Measurements from ENCODE around the gene TRIM9.

The TRIM9 gene

DNA sequence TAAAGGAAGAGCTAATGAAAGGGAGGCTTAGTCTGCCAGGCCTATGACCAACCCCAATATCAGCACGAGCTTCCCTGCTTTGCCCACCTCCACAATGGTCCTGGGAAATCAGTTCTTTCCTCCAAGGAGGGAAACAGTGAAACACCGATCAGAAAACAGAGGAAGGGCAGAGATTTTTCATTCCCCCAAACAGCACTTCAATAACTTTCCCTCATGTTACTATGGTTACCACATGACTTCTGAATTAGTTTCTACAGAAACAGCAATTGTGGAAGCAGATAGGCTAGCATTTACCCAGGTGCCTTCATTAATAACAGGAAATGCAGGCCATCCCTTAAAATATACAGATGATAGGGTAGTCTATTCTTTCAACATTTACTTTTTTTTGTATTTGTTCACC lies 35.9 kb downstream of the TRIM9 start:
- Histone ChIP-seq H3K36me3 (ENCODE audit: control insufficient read depth in 2 of 2, insufficient read depth in 2 of 2, low read length in 2 of 2) (no peaks in the 10 kb centered on the region), H3K4me1 (ENCODE audit: control insufficient read depth, insufficient read depth, low read length) (no peaks in the 10 kb centered on the region), H3K27me3 (ENCODE audit: control insufficient read depth in 1 of 2, insufficient read depth in 2 of 2, low read length in 2 of 2) (no peaks in the 10 kb centered on the region), H3K9me3 (ENCODE audit: control insufficient read depth in 2 of 2, low read length in 2 of 2) (no peaks in the 10 kb centered on the region), H3K4me3 (ENCODE audit: low read length in 2 of 2) (no peak overlapping the region), H3K9ac (ENCODE audit: low read length in 2 of 2) (no peak overlapping the region), H3K27ac (ENCODE audit: low read length) (no peak overlapping the region)

DNA sequence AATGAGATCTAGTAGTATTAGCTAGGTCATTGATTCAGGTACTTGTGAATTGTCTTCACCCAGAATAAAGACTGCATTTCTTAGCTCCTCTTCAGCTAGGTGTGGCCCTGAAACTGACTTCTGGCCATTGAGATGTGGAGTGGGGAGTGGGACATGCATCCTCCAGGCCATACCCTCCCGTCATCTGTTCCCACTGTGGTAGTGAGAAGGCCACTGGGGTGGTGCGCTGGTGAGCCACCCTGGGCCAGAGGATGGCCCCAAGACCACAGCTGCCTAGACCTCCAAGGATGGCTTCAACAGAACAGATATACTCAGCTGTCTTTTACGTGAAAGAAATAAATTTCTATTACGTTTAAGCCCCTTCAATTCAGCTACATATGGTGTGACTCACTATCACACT lies 36.5 kb downstream of the TRIM9 start:
- no peak overlapping the region for H3K9ac ChIP-seq (ENCODE audit: low read length in 2 of 2)
- no peaks in the 10 kb centered on the region for H3K9me3 ChIP-seq (ENCODE audit: control insufficient read depth in 2 of 2, low read length in 2 of 2)
- H3K4me3 ChIP-seq (ENCODE audit: low read length in 2 of 2): no peak overlapping the region
- no peak overlapping the region for H3K27ac ChIP-seq (ENCODE audit: low read length)
- no peaks in the 10 kb centered on the region for H3K4me1 ChIP-seq (ENCODE audit: control insufficient read depth, insufficient read depth, low read length)
- no peaks in the 10 kb centered on the region for H3K27me3 ChIP-seq (ENCODE audit: control insufficient read depth in 1 of 2, insufficient read depth in 2 of 2, low read length in 2 of 2)
- no peaks in the 10 kb centered on the region for H3K36me3 ChIP-seq (ENCODE audit: control insufficient read depth in 2 of 2, insufficient read depth in 2 of 2, low read length in 2 of 2)

DNA sequence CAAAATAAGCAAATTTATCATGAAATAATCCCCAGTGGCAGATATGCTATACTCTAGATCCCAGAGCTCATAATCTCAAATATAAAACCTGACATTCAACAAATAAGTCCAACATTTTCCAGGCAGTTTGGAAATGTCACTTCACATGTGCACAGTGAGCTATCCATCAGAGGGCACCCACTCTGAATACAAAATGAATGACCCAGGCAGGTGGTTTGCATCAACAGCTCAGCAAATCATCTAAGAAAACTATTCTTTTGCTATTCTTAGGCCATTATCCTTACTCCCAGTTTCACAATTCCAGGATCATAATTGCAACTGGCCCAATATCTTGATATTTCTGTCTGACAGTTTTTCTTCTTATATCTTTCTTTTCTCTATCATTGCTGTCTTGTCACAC lies 38.5 kb downstream of the TRIM9 start:
- Histone ChIP-seq H3K9me3 (ENCODE audit: control insufficient read depth in 2 of 2, low read length in 2 of 2) (no peaks in the 10 kb centered on the region), H3K4me1 (ENCODE audit: control insufficient read depth, insufficient read depth, low read length) (no peaks in the 10 kb centered on the region), H3K4me3 (ENCODE audit: low read length in 2 of 2) (no peak overlapping the region), H3K27me3 (ENCODE audit: control insufficient read depth in 1 of 2, insufficient read depth in 2 of 2, low read length in 2 of 2) (no peaks in the 10 kb centered on the region), H3K36me3 (ENCODE audit: control insufficient read depth in 2 of 2, insufficient read depth in 2 of 2, low read length in 2 of 2) (no peaks in the 10 kb centered on the region), H3K27ac (ENCODE audit: low read length) (no peak overlapping the region), H3K9ac (ENCODE audit: low read length in 2 of 2) (no peak overlapping the region)

DNA sequence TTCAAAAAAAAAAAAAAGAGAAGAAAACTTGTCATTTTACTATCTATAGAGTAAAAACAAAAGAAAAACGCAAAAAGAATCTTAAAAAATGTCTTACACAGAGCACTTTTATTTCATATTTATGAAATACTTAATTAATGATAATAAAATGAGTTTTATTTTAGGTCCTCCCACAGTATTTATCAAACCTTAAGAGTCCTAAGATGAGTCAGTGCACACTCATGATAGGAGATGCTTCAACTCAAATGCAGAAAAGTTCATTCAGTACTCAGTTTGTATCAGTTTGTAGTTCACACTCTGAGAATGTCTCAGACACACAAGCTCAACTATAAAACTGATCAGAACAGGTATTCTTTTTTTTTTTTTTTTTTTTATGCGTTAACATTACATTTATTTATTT lies 41.7 kb downstream of the TRIM9 start:
- no peak overlapping the region for H3K4me3 ChIP-seq (ENCODE audit: low read length in 2 of 2)

DNA sequence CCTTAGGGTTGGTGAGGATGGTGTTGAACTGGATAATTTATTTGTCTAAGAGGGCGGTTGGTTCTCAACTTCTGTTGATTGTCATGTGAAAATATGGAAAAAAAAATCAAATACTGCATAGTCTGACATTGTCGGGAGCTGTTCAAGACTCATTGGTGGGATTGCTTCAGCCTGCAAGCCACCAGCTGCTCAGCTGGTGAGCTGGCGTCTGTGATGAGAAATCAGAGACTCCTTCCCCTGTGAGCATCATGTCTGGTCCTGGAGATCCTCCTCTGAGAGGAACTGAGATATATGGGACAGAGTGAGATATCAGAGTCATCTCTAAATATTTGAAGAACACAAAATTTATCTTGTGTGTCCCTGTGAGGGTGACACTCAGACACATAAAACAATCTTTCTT lies 49.9 kb downstream of the TRIM9 start:
- H3K4me1 ChIP-seq (ENCODE audit: control insufficient read depth, insufficient read depth, low read length): no peaks in the 10 kb centered on the region
- no peak overlapping the region for H3K27ac ChIP-seq (ENCODE audit: low read length)
- no peak overlapping the region for H3K4me3 ChIP-seq (ENCODE audit: low read length in 2 of 2)
- no peaks in the 10 kb centered on the region for H3K27me3 ChIP-seq (ENCODE audit: control insufficient read depth in 1 of 2, insufficient read depth in 2 of 2, low read length in 2 of 2)
- H3K36me3 ChIP-seq (ENCODE audit: control insufficient read depth in 2 of 2, insufficient read depth in 2 of 2, low read length in 2 of 2): no peaks in the 10 kb centered on the region
- no peaks in the 10 kb centered on the region for H3K9me3 ChIP-seq (ENCODE audit: control insufficient read depth in 2 of 2, low read length in 2 of 2)
- no peak overlapping the region for H3K9ac ChIP-seq (ENCODE audit: low read length in 2 of 2)

More for the DNA sequence above, 41.7 kb downstream of the TRIM9 start:
- no peaks in the 10 kb centered on the region for H3K36me3 ChIP-seq (ENCODE audit: control insufficient read depth in 2 of 2, insufficient read depth in 2 of 2, low read length in 2 of 2)
- no peaks in the 10 kb centered on the region for H3K4me1 ChIP-seq (ENCODE audit: control insufficient read depth, insufficient read depth, low read length)
- H3K9ac ChIP-seq (ENCODE audit: low read length in 2 of 2): no peak overlapping the region
- no peaks in the 10 kb centered on the region for H3K27me3 ChIP-seq (ENCODE audit: control insufficient read depth in 1 of 2, insufficient read depth in 2 of 2, low read length in 2 of 2)
- H3K27ac ChIP-seq (ENCODE audit: low read length): no peak overlapping the region
- H3K9me3 ChIP-seq (ENCODE audit: control insufficient read depth in 2 of 2, low read length in 2 of 2): no peaks in the 10 kb centered on the region

DNA sequence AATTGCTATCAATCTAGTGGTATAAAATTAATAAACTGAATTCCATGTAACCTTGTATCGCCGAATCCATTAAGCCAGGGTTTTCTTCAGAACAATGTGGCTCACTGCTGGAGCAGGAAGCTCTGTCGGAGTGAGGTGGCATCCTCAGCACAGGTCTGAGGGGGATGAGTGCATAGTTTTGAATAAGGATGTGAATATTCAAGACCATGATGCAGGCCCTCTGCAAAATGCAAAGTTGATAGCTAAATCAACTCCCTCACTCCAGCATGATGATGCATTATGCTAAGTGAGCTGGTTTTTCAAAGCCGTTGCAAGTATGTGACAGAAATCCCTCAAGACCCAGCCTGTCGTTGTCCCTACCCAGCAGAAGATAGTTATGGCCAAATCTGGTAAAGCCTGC lies 53.0 kb downstream of the TRIM9 start:
- Histone ChIP-seq H3K36me3 (ENCODE audit: control insufficient read depth in 2 of 2, insufficient read depth in 2 of 2, low read length in 2 of 2) (no peaks in the 10 kb centered on the region), H3K4me3 (ENCODE audit: low read length in 2 of 2) (no peak overlapping the region), H3K27me3 (ENCODE audit: control insufficient read depth in 1 of 2, insufficient read depth in 2 of 2, low read length in 2 of 2) (no peaks in the 10 kb centered on the region)

DNA sequence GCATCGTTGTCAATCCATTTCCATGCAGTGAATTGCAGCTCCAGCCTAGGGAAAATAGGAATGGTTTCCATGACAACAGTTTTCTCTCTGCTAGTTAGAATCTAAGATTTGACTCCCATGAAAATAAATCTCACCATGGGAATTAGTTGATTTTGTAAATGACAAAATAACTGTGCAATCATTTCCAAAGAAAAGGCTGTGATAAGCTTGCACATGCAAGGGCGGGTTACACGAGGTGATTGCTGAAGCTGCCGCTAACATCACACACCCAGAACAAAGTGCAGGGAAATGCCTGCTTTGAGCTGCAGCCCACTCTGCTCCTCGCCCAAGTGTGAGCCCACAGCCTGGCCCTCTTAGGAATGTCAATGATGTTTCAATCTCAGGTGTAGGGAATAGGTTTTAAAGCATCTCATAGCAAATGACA lies 53.8 kb downstream of the TRIM9 start:
- Histone ChIP-seq H3K4me1 (ENCODE audit: control insufficient read depth, insufficient read depth, low read length) (no peaks in the 10 kb centered on the region), H3K27ac (ENCODE audit: low read length) (no peak overlapping the region), H3K9ac (ENCODE audit: low read length in 2 of 2) (no peak overlapping the region), H3K4me3 (ENCODE audit: low read length in 2 of 2) (no peak overlapping the region), H3K36me3 (ENCODE audit: control insufficient read depth in 2 of 2, insufficient read depth in 2 of 2, low read length in 2 of 2) (no peaks in the 10 kb centered on the region), H3K9me3 (ENCODE audit: control insufficient read depth in 2 of 2, low read length in 2 of 2) (no peaks in the 10 kb centered on the region), H3K27me3 (ENCODE audit: control insufficient read depth in 1 of 2, insufficient read depth in 2 of 2, low read length in 2 of 2) (no peaks in the 10 kb centered on the region)

More for the DNA sequence above, 53.0 kb downstream of the TRIM9 start:
- Histone ChIP-seq H3K4me1 (ENCODE audit: control insufficient read depth, insufficient read depth, low read length) (no peaks in the 10 kb centered on the region), H3K9me3 (ENCODE audit: control insufficient read depth in 2 of 2, low read length in 2 of 2) (no peaks in the 10 kb centered on the region), H3K9ac (ENCODE audit: low read length in 2 of 2) (no peak overlapping the region), H3K27ac (ENCODE audit: low read length) (no peak overlapping the region)

DNA sequence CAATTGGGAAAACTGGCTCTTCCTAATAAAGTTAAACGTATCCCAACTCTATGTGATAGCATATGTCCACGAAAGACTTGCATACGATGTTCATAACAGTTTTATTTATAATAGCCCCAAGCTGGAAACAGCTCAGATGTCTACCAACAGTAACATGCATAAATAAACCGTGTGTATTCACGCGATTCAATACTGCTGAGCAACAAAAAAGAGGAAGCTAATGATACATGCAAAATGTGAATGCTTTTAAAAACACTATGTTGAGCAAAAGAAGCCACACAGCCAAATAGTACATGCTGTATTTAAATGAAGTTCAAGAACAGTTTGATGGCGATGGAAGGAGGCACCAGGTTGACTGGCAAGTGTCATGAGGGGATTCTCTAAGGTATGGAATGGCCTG lies 55.7 kb downstream of the TRIM9 start:
- no peak overlapping the region for H3K27ac ChIP-seq (ENCODE audit: low read length)

DNA sequence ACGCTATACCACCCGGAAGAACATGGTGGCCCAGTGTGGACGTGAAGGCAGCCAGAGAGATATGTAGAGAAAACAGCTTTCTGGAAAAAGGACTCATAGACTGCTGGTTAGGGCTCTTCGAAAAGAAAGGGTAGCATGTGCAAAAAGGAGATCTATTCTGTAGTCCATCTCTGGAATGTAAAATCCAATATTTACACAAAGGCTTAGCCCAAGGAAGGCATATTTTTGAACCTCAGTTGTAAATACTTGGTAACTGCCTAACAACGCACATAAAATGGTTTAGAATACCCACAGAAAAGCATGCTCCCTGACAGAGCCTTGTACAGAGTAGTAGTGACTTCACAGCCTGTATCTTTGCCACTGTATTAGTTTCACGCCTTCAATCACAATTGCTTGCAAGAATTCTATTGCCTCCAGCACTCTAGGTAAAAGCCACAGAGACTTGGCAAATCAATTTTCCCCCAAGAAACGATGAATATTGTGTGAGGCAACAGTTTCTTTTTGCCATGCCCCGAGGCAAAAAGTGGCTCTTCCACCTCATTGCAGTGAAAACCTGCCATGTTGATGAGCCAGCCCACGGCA lies 59.2 kb downstream of the TRIM9 start:
- H3K9me3 ChIP-seq (ENCODE audit: control insufficient read depth in 2 of 2, low read length in 2 of 2): no peaks in the 10 kb centered on the region
- no peak overlapping the region for H3K4me3 ChIP-seq (ENCODE audit: low read length in 2 of 2)
- no peak overlapping the region for H3K27ac ChIP-seq (ENCODE audit: low read length)
- no peaks in the 10 kb centered on the region for H3K36me3 ChIP-seq (ENCODE audit: control insufficient read depth in 2 of 2, insufficient read depth in 2 of 2, low read length in 2 of 2)
- no peak overlapping the region for H3K9ac ChIP-seq (ENCODE audit: low read length in 2 of 2)
- H3K27me3 ChIP-seq (ENCODE audit: control insufficient read depth in 1 of 2, insufficient read depth in 2 of 2, low read length in 2 of 2): no peaks in the 10 kb centered on the region
- H3K4me1 ChIP-seq (ENCODE audit: control insufficient read depth, insufficient read depth, low read length): no peaks in the 10 kb centered on the region

More for the DNA sequence above, 55.7 kb downstream of the TRIM9 start:
- Histone ChIP-seq H3K36me3 (ENCODE audit: control insufficient read depth in 2 of 2, insufficient read depth in 2 of 2, low read length in 2 of 2) (no peaks in the 10 kb centered on the region), H3K27me3 (ENCODE audit: control insufficient read depth in 1 of 2, insufficient read depth in 2 of 2, low read length in 2 of 2) (no peaks in the 10 kb centered on the region), H3K9ac (ENCODE audit: low read length in 2 of 2) (no peak overlapping the region), H3K4me3 (ENCODE audit: low read length in 2 of 2) (no peak overlapping the region), H3K4me1 (ENCODE audit: control insufficient read depth, insufficient read depth, low read length) (no peaks in the 10 kb centered on the region), H3K9me3 (ENCODE audit: control insufficient read depth in 2 of 2, low read length in 2 of 2) (no peaks in the 10 kb centered on the region)

DNA sequence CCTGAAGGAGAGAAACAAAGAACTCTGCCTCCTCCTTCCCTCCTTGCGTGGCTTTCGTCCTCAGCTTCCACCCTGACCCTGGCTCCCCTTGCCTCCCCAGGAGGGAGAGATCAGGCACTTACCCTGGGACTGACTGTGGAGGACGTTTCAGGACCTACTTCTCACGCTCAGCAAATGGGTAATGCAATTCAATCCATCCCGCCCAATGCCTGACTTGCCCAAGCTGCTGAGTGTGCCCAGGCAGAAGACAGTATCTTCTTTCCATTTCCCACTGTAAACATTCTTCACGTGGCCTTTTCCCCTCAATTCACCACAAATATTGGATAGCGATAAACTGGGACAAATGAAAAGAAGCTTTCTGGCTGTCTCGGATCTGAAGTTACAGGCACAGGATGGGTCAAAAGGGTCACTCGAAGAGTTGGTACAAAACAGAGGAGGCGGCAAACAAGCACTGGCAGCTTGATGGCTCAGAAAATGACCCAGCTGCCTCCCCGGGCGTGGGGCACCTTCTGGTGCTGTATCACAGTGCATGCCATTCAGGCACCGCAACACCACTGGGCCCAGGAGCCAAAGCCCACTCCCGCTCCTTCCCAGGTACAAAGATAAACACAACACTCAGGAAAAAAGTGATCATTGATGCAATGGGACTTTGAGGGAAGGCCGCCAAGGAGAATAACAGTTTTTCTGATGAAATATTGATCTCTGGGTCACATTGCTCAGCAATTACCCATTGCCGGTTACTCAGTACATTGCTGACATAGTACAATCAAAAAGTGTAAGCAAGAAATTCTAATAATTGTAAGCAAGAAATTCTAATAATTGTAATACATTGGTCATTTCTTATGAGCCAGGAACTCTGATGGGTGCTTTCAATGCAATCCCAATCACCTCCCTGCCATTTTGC lies 65.8 kb downstream of the TRIM9 start:
- no peak overlapping the region for H3K4me3 ChIP-seq (ENCODE audit: low read length in 2 of 2)
- no peak overlapping the region for H3K27ac ChIP-seq (ENCODE audit: low read length)
- H3K27me3 ChIP-seq (ENCODE audit: control insufficient read depth in 1 of 2, insufficient read depth in 2 of 2, low read length in 2 of 2): no peaks in the 10 kb centered on the region
- H3K9ac ChIP-seq (ENCODE audit: low read length in 2 of 2): no peak overlapping the region
- no peaks in the 10 kb centered on the region for H3K36me3 ChIP-seq (ENCODE audit: control insufficient read depth in 2 of 2, insufficient read depth in 2 of 2, low read length in 2 of 2)
- peaks cover 3% of the 10 kb centered on the region for H3K4me1 ChIP-seq (ENCODE audit: control insufficient read depth, insufficient read depth, low read length)
- no peaks in the 10 kb centered on the region for H3K9me3 ChIP-seq (ENCODE audit: control insufficient read depth in 2 of 2, low read length in 2 of 2)

DNA sequence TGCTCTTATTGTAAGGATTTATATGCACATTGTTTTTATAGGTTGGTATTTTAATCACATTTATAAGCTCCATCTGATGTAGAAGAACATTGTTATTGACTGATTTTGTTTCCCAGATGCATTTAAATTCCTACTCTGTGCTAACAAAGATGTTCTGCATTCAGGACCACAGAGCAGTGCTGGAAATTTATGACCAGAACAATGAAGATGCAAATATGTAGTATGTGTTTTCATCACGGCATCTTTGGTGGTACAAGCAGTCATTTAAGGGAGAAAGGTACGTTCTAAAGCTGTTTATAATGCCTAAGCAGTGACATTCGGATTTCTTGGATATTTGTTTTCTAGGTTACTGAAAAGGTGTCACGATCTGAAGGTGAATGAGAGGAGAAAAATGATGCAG lies 66.5 kb downstream of the TRIM9 start:
- H3K4me1 ChIP-seq (ENCODE audit: control insufficient read depth, insufficient read depth, low read length): peaks cover 3% of the 10 kb centered on the region
- no peaks in the 10 kb centered on the region for H3K27me3 ChIP-seq (ENCODE audit: control insufficient read depth in 1 of 2, insufficient read depth in 2 of 2, low read length in 2 of 2)
- no peak overlapping the region for H3K4me3 ChIP-seq (ENCODE audit: low read length in 2 of 2)
- H3K9ac ChIP-seq (ENCODE audit: low read length in 2 of 2): no peak overlapping the region
- no peak overlapping the region for H3K27ac ChIP-seq (ENCODE audit: low read length)
- H3K9me3 ChIP-seq (ENCODE audit: control insufficient read depth in 2 of 2, low read length in 2 of 2): no peaks in the 10 kb centered on the region
- no peaks in the 10 kb centered on the region for H3K36me3 ChIP-seq (ENCODE audit: control insufficient read depth in 2 of 2, insufficient read depth in 2 of 2, low read length in 2 of 2)
